ENCODE measurements around the gene LIPA. TPM values are rescaled to one million over a fixed set of nuclear protein-coding genes. Genes with fewer than 3 reads are reported as not detected.
A peak's percentile ranks its signal among the peaks of the same experiment; 100 is the strongest.

LIPA gene
- total and polyA plus RNA-seq, 7 experiments from 2014 or later: 19.9 to 97.8 (median 49.1) TPM

- ATAC-seq (no peak), DNase-seq (no peak)
- no peaks in the 10 kb centered on the region for H3K27me3 Mint-ChIP-seq
- POLR2A ChIA-PET: interaction anchor here (1.1 kb wide), 1 partner anchor 173 kb away, joined by 6 read pairs; the partner anchor contains the start of gene IFIT1
- H3K4me1 ChIP-seq (ENCODE audit: control insufficient read depth in 2 of 2, insufficient read depth in 2 of 2, low read length in 2 of 2): peaks cover 0 to 6% of the 10 kb centered on the region in 2 donors
- intact Hi-C loops (cut with micrococcal nuclease): loop anchor here in 1 of 2 donors (5.0 kb wide), 2 partner anchors 382 to 532 kb away; no protein-coding TSS in a partner anchor
- H3K27ac Mint-ChIP-seq: peak overlapping the region in 1 of 9 donors; percentile 51
- H3K36me3 Mint-ChIP-seq: peaks cover 0 to 14% (median 0%) of the 10 kb centered on the region in 5 donors
- CTCF ChIA-PET: interaction anchor here (0.6 to 2.9 kb wide), 5 partner anchors 13 to 285 kb away, joined by 3 to 32 read pairs (median 3); no protein-coding TSS in a partner anchor
- H3K9me3 Mint-ChIP-seq: no peaks in the 10 kb centered on the region
- H3K9me3 ChIP-seq (ENCODE audit: control insufficient read depth in 2 of 3, low read length in 3 of 3): no peaks in the 10 kb centered on the region
- H3K4me3 ChIP-seq (ENCODE audit: low read length): no peak overlapping the region
- no peaks in the 10 kb centered on the region for H3K27me3 ChIP-seq (ENCODE audit: control insufficient read depth in 2 of 2, insufficient read depth in 2 of 2, low read length in 2 of 2)
- H3K4me3 Mint-ChIP-seq: no peak overlapping the region
- H3K4me1 Mint-ChIP-seq: peaks cover 6 to 13% (median 11%) of the 10 kb centered on the region in 7 donors
- peaks cover 0 to 26% (median 0%) of the 10 kb centered on the region in 3 experiments for H3K36me3 ChIP-seq (ENCODE audit: control insufficient read depth in 2 of 3, insufficient read depth in 3 of 3, low read length in 3 of 3)
- H3K27ac ChIP-seq (ENCODE audit: low read depth, low read length): no peak overlapping the region
These were observed 31.9 kb downstream of the LIPA start for GRCh38 chr10:89219513-89220218.

- Mint-ChIP-seq H3K27ac (peak overlapping the region in 7 of 9 donors; percentile 2 to 79 (median 25)), H3K27me3 (peaks cover 0 to 3% (median 0%) of the 10 kb centered on the region in 5 donors), H3K4me3 (peak overlapping the region in 5 of 10 donors; percentile 0 to 69 (median 3)), H3K36me3 (peaks cover 0 to 15% (median 0%) of the 10 kb centered on the region in 5 donors), H3K9me3 (no peaks in the 10 kb centered on the region), H3K4me1 (peaks cover 8 to 15% (median 10%) of the 10 kb centered on the region in 7 donors)
- CTCF ChIA-PET: interaction anchor here (0.5 to 2.9 kb wide), 22 partner anchors 8 to 385 kb away, joined by 3 to 32 read pairs (median 4); partner anchors contain the start of genes CH25H, FAS and LIPA
- H3K27me3 ChIP-seq (ENCODE audit: control insufficient read depth in 2 of 2, insufficient read depth in 2 of 2, low read length in 2 of 2): no peaks in the 10 kb centered on the region
- intact Hi-C loops (cut with micrococcal nuclease): loop anchor here (1.0 to 5.0 kb wide), 12 partner anchors 34 to 652 kb away; partner anchors contain the start of genes IFIT1 (in 1 of the 2) and LIPA (in 1 of the 2)
- ATAC-seq (peak; percentile 75), DNase-seq (peak; percentile 17 to 66 (median 56))
- POLR2A ChIA-PET: interaction anchor here (0.8 kb wide), 1 partner anchor 34 kb away, joined by 3 read pairs; the partner anchor contains the start of gene LIPA
- H3K9me3 ChIP-seq (ENCODE audit: control insufficient read depth in 2 of 3, low read length in 3 of 3): no peaks in the 10 kb centered on the region
- H3K36me3 ChIP-seq (ENCODE audit: control insufficient read depth in 2 of 3, insufficient read depth in 3 of 3, low read length in 3 of 3): peaks cover 0 to 19% (median 0%) of the 10 kb centered on the region in 3 experiments
- H3K4me3 ChIP-seq (ENCODE audit: low read length): no peak overlapping the region
- peaks cover 0 to 6% of the 10 kb centered on the region in 2 donors for H3K4me1 ChIP-seq (ENCODE audit: control insufficient read depth in 2 of 2, insufficient read depth in 2 of 2, low read length in 2 of 2)
- no peak overlapping the region for H3K27ac ChIP-seq (ENCODE audit: low read depth, low read length)
These were observed 34.3 kb downstream of the LIPA start for GRCh38 chr10:89217057-89217990.

- H3K27me3 Mint-ChIP-seq: peaks cover 0 to 13% (median 2%) of the 10 kb centered on the region in 5 donors
- H3K36me3 Mint-ChIP-seq: peaks cover 0 to 12% (median 0%) of the 10 kb centered on the region in 5 donors
- H3K27me3 ChIP-seq (ENCODE audit: control insufficient read depth in 2 of 2, insufficient read depth in 2 of 2, low read length in 2 of 2): no peaks in the 10 kb centered on the region
- ATAC-seq (no peak), DNase-seq (no peak)
- H3K4me3 ChIP-seq (ENCODE audit: low read length): no peak overlapping the region
- intact Hi-C loops (cut with micrococcal nuclease): loop anchor here (2.0 to 5.0 kb wide), 3 partner anchors 173 to 529 kb away; no protein-coding TSS in a partner anchor
- H3K9me3 Mint-ChIP-seq: no peaks in the 10 kb centered on the region
- H3K27ac Mint-ChIP-seq: no peak overlapping the region
- H3K36me3 ChIP-seq (ENCODE audit: control insufficient read depth in 2 of 3, insufficient read depth in 3 of 3, low read length in 3 of 3): peaks cover 0 to 13% (median 0%) of the 10 kb centered on the region in 3 experiments
- peaks cover 0 to 6% of the 10 kb centered on the region in 2 donors for H3K4me1 ChIP-seq (ENCODE audit: control insufficient read depth in 2 of 2, insufficient read depth in 2 of 2, low read length in 2 of 2)
- peaks cover 8 to 17% (median 10%) of the 10 kb centered on the region in 7 donors for H3K4me1 Mint-ChIP-seq
- ChIA-PET CTCF (interaction anchor here (0.5 to 4.2 kb wide), 11 partner anchors 10 to 1363 kb away, joined by 3 to 73 read pairs (median 5); partner anchors contain the start of gene CH25H), POLR2A (interaction anchor here (1.2 kb wide), 1 partner anchor 9 kb away, joined by 3 read pairs; the partner anchor contains the start of gene CH25H)
- no peaks in the 10 kb centered on the region for H3K9me3 ChIP-seq (ENCODE audit: control insufficient read depth in 2 of 3, low read length in 3 of 3)
- H3K4me3 Mint-ChIP-seq: no peak overlapping the region
- no peak overlapping the region for H3K27ac ChIP-seq (ENCODE audit: low read depth, low read length)
These were observed 35.5 kb downstream of the LIPA start for GRCh38 chr10:89216056-89216455.

DNA sequence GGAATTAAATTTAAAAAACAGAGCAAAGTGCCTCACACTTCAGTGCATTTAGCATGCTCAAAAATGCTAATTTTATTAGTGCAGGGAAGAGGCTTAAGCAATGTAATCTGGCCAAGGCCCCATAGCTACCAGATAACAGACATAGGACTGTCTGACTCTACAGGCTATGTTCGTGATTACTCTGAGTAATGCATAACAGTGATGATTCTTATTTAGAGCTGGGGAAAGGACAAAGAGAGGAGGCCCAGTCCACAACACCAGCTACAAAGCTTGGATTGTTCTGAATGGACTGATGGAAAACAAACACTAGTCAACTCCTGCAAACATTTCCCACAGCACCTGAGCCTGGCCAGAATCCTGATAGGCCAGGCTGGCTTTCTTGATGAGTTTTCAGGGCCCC, 36.1 kb downstream of the LIPA start:
- H3K27me3 Mint-ChIP-seq: peaks cover 0 to 18% (median 8%) of the 10 kb centered on the region in 5 donors
- DNase-seq (no peak), ATAC-seq (no peak)
- no peaks in the 10 kb centered on the region for H3K9me3 ChIP-seq (ENCODE audit: control insufficient read depth in 2 of 3, low read length in 3 of 3)
- POLR2A ChIA-PET: interaction anchor here (1.2 kb wide), 1 partner anchor 8 kb away, joined by 3 read pairs; the partner anchor contains the start of gene CH25H
- no peaks in the 10 kb centered on the region for H3K9me3 Mint-ChIP-seq
- H3K36me3 ChIP-seq (ENCODE audit: control insufficient read depth in 2 of 3, insufficient read depth in 3 of 3, low read length in 3 of 3): peaks cover 0 to 13% (median 0%) of the 10 kb centered on the region in 3 experiments
- no peak overlapping the region for H3K4me3 ChIP-seq (ENCODE audit: low read length)
- H3K36me3 Mint-ChIP-seq: peaks cover 0 to 8% (median 0%) of the 10 kb centered on the region in 5 donors
- intact Hi-C loops (cut with micrococcal nuclease): loop anchor here in 1 of 2 donors (5.0 kb wide), 2 partner anchors 378 to 528 kb away; no protein-coding TSS in a partner anchor
- no peak overlapping the region for H3K27ac ChIP-seq (ENCODE audit: low read depth, low read length)
- H3K4me1 ChIP-seq (ENCODE audit: control insufficient read depth in 2 of 2, insufficient read depth in 2 of 2, low read length in 2 of 2): peaks cover 0 to 6% of the 10 kb centered on the region in 2 donors
- no peaks in the 10 kb centered on the region for H3K27me3 ChIP-seq (ENCODE audit: control insufficient read depth in 2 of 2, insufficient read depth in 2 of 2, low read length in 2 of 2)
- peaks cover 8 to 17% (median 10%) of the 10 kb centered on the region in 7 donors for H3K4me1 Mint-ChIP-seq
- no peak overlapping the region for H3K4me3 Mint-ChIP-seq
- CTCF ChIA-PET: interaction anchor here (0.5 to 4.2 kb wide), 13 partner anchors 9 to 1363 kb away, joined by 3 to 73 read pairs (median 4); partner anchors contain the start of gene CH25H
- no peak overlapping the region for H3K27ac Mint-ChIP-seq

- peaks cover 0 to 13% (median 0%) of the 10 kb centered on the region in 3 experiments for H3K36me3 ChIP-seq (ENCODE audit: control insufficient read depth in 2 of 3, insufficient read depth in 3 of 3, low read length in 3 of 3)
- H3K36me3 Mint-ChIP-seq: peaks cover 0 to 7% (median 0%) of the 10 kb centered on the region in 5 donors
- intact Hi-C loops (cut with micrococcal nuclease): loop anchor here in 1 of 2 donors (5.0 kb wide), 2 partner anchors 377 to 527 kb away; no protein-coding TSS in a partner anchor
- H3K27me3 Mint-ChIP-seq: peaks cover 6 to 25% (median 14%) of the 10 kb centered on the region in 5 donors
- H3K27me3 ChIP-seq (ENCODE audit: control insufficient read depth in 2 of 2, insufficient read depth in 2 of 2, low read length in 2 of 2): no peaks in the 10 kb centered on the region
- peaks cover 8 to 17% (median 10%) of the 10 kb centered on the region in 7 donors for H3K4me1 Mint-ChIP-seq
- POLR2A ChIA-PET: interaction anchor here (0.7 kb wide), 1 partner anchor 1136 kb away, joined by 3 read pairs; no protein-coding TSS in a partner anchor
- peaks cover 0 to 6% of the 10 kb centered on the region in 2 donors for H3K4me1 ChIP-seq (ENCODE audit: control insufficient read depth in 2 of 2, insufficient read depth in 2 of 2, low read length in 2 of 2)
- no peaks in the 10 kb centered on the region for H3K9me3 Mint-ChIP-seq
- DNase-seq: no peak
- no peak overlapping the region for H3K4me3 ChIP-seq (ENCODE audit: low read length)
- H3K27ac Mint-ChIP-seq: no peak overlapping the region
- no peak overlapping the region for H3K4me3 Mint-ChIP-seq
- CTCF ChIA-PET: interaction anchor here (0.6 to 4.2 kb wide), 16 partner anchors 8 to 650 kb away, joined by 3 to 73 read pairs (median 4); partner anchors contain the start of gene CH25H
- H3K9me3 ChIP-seq (ENCODE audit: control insufficient read depth in 2 of 3, low read length in 3 of 3): no peaks in the 10 kb centered on the region
- H3K27ac ChIP-seq (ENCODE audit: low read depth, low read length): no peak overlapping the region
- ATAC-seq: no peak
These were observed 36.9 kb downstream of the LIPA start for GRCh38 chr10:89214566-89215165.
